Testis (tissue), 3 donors: ENCODE measurements around the gene CD244. TPM values are rescaled to one million over a fixed set of nuclear protein-coding genes. Genes with fewer than 3 reads are reported as not detected.

Experiments used
- DNase-seq: peaks from one replicate; pipeline ENCODE4 v3.0.0-alpha.2; 2019
- H3K27ac ChIP-seq, 2 donors: fragments of 200-600 bp; sonication (generic); one replicate each; pipeline ENCODE4 v1.5.1; 2019
- H3K27me3 ChIP-seq: fragments of 200-600 bp; sonication (generic); one replicate; pipeline ENCODE4 v1.5.1; 2019
- H3K36me3 ChIP-seq: fragments of 200-600 bp; sonication (generic); one replicate; pipeline ENCODE4 v1.5.1; 2017; ENCODE audit warnings: low read depth; ENCODE audit errors: missing control alignments
- H3K4me1 ChIP-seq: fragments of 200-600 bp; sonication (generic); one replicate; pipeline ENCODE4 v1.5.1; 2019
- H3K4me3 ChIP-seq, 2 donors: fragments of 200-600 bp; sonication (generic); one replicate each; pipeline ENCODE4 v1.5.1; 2017 to 2019
- H3K9me3 ChIP-seq: fragments of 200-600 bp; sonication (generic); one replicate; pipeline ENCODE4 v1.5.1; 2017
- POLR2A ChIP-seq: fragments of 450-650 bp; IDR thresholded peaks from one replicate; pipeline ENCODE4 v1.6.1; 2017; ENCODE audit warnings: antibody characterized with exemption, mild to moderate bottlenecking, moderate library complexity
- WGBS, 2 donors: methylation state at CpG; one replicate each; pipeline ENCODE4 v1.1.5; 2018; 5-methylcytosine and 5-hydroxymethylcytosine counted together
- intact Hi-C: fragments of 100-400 bp; cut with DNase I; formaldehyde crosslinking; loops from one replicate; pipeline ENCODE4 v1.15.1; 2023; ENCODE audit warnings: low total_unique reads
- polyA plus RNA-seq: library from polyadenylated mRNA; stranded (reverse); fragments of 350-450 nt; fragmentation: Illumina TruSeq; extraction: RNeasy Lipid Tissue Mini Kit (QIAGEN cat#74804); gene quantifications from one replicate; pipeline ENCODE4 v1.2.3, GENCODE V29; 2014; ENCODE audit warnings: low read depth, low replicate concordance; ENCODE audit not compliant: insufficient read depth
- total RNA-seq, 2 donors: library from RNA; depleted of rRNA; stranded (reverse); fragments of >200 nt; gene quantifications; one replicate each; pipeline ENCODE4 v1.2.3, GENCODE V29; 2016
- TF ChIP-seq, protein P1 (sequence below), 3 experiments: fragments of 450-650 bp in 2 of 3; fragments of 200-600 bp in 1 of 3; sonication (generic) in 1 of 3; IDR thresholded peaks; one replicate each; pipeline ENCODE4 v1.5.1; 2016 to 2019; ENCODE audit warnings: antibody characterized with exemption in 3 of 3, mild to moderate bottlenecking in 2 of 3, moderate library complexity in 1 of 3

CD244 gene
- total and polyA plus RNA-seq, 3 donors from 2014 or later: 1.4 to 2.4 (median 2.3) TPM

DNA sequence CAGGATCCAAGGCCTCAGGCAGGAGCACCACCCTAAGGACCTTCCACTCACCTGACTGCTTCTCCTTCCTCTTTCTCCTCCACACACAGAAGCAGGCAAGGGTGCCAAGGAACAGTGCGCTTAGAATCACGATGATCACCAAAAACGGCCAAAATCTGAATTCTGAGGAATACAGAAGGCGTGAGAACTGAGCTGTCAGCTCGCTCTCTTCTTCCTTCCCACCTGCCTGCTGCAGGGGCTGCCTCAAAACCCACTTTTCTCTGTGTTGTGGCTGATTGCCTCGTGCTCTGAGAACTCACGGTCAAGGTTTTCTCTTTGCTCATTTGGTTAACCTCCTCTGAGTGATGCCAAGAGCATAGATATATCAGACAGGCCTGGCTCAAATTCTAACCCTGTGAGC lies 23.8 kb downstream of the CD244 start:
- Histone ChIP-seq H3K27me3 (no peaks in the 10 kb centered on the region), H3K9me3 (no peaks in the 10 kb centered on the region), H3K4me3 (no peak overlapping the region), H3K27ac (no peak overlapping the region), H3K4me1 (peaks cover 14% of the 10 kb centered on the region), H3K36me3 (no peaks in the 10 kb centered on the region)
- WGBS, 2 donors: 61 to 76% methylated on average over 7 of the region's 7 CpGs
- TF ChIP-seq POLR2A: no peak
- TF ChIP-seq, protein P1, sequence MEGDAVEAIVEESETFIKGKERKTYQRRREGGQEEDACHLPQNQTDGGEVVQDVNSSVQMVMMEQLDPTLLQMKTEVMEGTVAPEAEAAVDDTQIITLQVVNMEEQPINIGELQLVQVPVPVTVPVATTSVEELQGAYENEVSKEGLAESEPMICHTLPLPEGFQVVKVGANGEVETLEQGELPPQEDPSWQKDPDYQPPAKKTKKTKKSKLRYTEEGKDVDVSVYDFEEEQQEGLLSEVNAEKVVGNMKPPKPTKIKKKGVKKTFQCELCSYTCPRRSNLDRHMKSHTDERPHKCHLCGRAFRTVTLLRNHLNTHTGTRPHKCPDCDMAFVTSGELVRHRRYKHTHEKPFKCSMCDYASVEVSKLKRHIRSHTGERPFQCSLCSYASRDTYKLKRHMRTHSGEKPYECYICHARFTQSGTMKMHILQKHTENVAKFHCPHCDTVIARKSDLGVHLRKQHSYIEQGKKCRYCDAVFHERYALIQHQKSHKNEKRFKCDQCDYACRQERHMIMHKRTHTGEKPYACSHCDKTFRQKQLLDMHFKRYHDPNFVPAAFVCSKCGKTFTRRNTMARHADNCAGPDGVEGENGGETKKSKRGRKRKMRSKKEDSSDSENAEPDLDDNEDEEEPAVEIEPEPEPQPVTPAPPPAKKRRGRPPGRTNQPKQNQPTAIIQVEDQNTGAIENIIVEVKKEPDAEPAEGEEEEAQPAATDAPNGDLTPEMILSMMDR (IDR thresholded peaks at IDR 0.05): no peak
- no peak for DNase-seq
- intact Hi-C loops: no loop called here

DNA sequence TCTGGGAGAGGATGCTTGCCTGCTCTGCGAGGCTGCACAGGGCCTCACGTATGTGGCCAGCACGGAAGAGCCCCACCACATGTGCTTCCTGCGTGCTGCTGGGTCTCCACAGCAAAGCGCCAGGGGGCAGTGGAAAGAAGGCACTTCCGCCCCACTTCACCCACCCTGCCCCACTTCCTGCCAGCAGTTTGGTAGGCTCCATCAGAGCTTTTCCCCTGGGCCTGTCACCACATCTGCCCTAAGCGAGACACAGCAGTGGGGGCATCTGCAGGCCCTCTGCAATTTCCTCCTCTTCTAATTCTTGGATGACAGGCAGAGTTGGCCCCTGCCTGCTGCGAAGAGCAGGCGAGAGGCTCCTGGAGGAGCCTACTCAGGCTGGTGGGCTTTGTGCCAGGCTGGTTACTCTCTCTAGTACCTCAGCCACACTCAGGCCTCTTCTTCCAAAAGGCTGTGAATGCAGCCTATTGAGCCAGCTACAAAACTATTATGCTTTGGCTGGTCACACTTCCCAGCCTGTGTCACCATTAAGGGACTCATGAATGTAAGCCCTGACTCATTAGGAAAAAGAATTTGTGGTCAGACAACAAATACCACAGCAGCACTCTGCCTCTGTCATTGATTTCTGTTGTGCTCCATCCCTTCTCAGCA lies 25.0 kb downstream of the CD244 start:
- no peaks in the 10 kb centered on the region for H3K27me3 ChIP-seq
- intact Hi-C loops: no loop called here
- no peaks in the 10 kb centered on the region for H3K36me3 ChIP-seq
- DNase-seq: peak; percentile 33
- H3K4me1 ChIP-seq: peaks cover 14% of the 10 kb centered on the region
- no peak overlapping the region for H3K27ac ChIP-seq
- no peaks in the 10 kb centered on the region for H3K9me3 ChIP-seq
- TF ChIP-seq POLR2A: no peak
- TF ChIP-seq, protein P1 (IDR thresholded peaks at IDR 0.05): no peak
- no peak overlapping the region for H3K4me3 ChIP-seq
- 78 to 87% methylated on average over 6 to 9 of the region's 9 CpGs for WGBS, 2 donors

DNA sequence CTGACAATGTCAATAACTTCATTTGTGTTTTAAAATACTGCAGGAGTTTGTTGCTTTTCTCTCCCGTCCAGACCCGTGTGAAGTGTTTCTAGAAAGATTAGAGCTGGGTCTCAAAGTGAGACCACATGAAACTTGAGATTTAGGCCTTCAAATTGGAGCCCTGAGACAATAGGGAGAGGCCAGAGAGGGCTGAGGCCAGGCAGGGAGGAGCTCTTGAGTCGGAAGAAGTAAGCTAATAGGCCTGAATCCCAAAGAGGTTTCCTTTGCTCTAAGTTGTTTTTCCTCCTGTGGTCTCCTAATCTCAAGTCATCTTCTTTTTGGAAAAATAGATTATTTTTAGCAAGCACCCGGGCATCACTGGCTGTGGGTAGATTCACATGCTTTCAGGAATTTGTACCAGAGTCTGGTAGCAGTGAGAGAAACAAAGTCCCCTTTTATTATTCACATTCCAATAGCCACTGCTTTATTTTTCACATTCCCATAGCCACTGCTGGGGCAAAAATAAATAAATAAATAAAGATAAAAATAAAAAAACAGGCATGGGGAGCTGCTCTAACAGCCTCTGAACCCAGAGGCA lies 25.6 kb downstream of the CD244 start:
- WGBS, 2 donors: 47 to 72% methylated on average over 4 of the region's 4 CpGs
- Histone ChIP-seq H3K27ac (peak overlapping the region in 1 of 2 donors; percentile 1), H3K36me3 (no peaks in the 10 kb centered on the region), H3K27me3 (no peaks in the 10 kb centered on the region), H3K9me3 (no peaks in the 10 kb centered on the region), H3K4me3 (no peak overlapping the region), H3K4me1 (peaks cover 14% of the 10 kb centered on the region)
- no peak for TF ChIP-seq POLR2A
- TF ChIP-seq, protein P1 (IDR thresholded peaks at IDR 0.05): no peak
- DNase-seq: no peak
- intact Hi-C loops: no loop called here

DNA sequence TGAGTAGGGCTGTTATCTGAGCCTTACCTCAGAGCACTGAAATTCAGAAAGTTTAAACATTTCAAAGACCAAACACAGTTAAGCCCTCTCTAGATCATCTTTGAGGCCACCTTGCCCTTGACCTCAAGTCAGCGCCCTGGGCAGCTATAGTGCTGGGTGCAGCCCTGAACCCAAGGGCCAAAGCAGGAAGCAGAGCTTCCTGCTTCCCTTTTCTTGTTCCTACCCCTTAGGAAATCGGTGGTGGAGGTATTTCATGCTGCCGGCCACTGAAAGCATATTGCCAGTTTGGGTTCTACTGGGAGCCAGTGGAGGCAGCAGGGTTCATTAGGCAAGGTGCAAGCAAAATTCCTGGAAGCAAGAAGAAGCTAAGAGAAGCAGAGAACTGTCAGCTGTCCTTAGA lies 26.1 kb downstream of the CD244 start:
- Histone ChIP-seq H3K36me3 (no peaks in the 10 kb centered on the region), H3K9me3 (no peaks in the 10 kb centered on the region), H3K4me3 (no peak overlapping the region), H3K4me1 (peaks cover 14% of the 10 kb centered on the region), H3K27ac (peak overlapping the region in 1 of 2 donors; percentile 1), H3K27me3 (no peaks in the 10 kb centered on the region)
- no peak for DNase-seq
- no peak for TF ChIP-seq POLR2A
- TF ChIP-seq, protein P1 (IDR thresholded peaks at IDR 0.05): no peak
- intact Hi-C loops: no loop called here
- 37 to 61% methylated on average over 3 of the region's 3 CpGs for WGBS, 2 donors

DNA sequence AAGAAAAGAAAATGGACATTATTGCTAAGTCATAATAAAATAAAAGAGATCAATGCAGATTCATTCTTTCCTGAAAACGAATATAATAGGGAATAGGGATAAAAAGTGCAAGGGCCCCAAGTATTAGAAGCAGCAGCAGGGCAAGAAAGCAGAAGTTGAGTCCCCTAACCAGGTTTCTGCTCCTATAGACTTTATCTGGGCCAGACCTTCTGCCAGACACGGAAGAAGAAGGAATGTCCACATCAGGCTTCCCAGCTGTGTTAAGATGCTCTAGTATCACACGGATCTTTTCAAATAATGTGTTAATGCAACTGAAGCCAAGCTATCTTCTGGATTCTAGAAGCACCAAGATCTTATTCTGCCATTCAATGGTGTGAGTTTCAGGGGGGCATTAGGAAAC lies 26.9 kb downstream of the CD244 start:
- TF ChIP-seq POLR2A: no peak
- TF ChIP-seq, protein P1 (IDR thresholded peaks at IDR 0.05): no peak
- H3K27me3 ChIP-seq: no peaks in the 10 kb centered on the region
- no peak overlapping the region for H3K27ac ChIP-seq

More for the DNA sequence above, 26.9 kb downstream of the CD244 start:
- DNase-seq: no peak
- Histone ChIP-seq H3K4me3 (no peak overlapping the region), H3K4me1 (peaks cover 14% of the 10 kb centered on the region), H3K36me3 (no peaks in the 10 kb centered on the region), H3K9me3 (no peaks in the 10 kb centered on the region)
- WGBS, 2 donors: 83 to 85% methylated on average over 3 of the region's 3 CpGs
- intact Hi-C loops: no loop called here
